Hepatocyte (in vitro differentiated cells): ENCODE data around the gene COA8.

Experiments
- EZH2 ChIP-seq: fragments of 200-600 bp; sonication (generic); IDR thresholded peaks from 2 replicates; pipeline ENCODE4 v1.6.1; 2016; ENCODE audit warnings: antibody characterized with exemption, mild to moderate bottlenecking, borderline replicate concordance
- EZH2phosphoT487 ChIP-seq: fragments of 200-600 bp; sonication (generic); IDR thresholded peaks from one replicate; pipeline ENCODE4 v1.6.1; 2018; ENCODE audit warnings: antibody characterized with exemption, mild to moderate bottlenecking, low read depth, moderate library complexity; ENCODE audit not compliant: unreplicated experiment, severe bottlenecking
- TF ChIP-seq, protein P1 (sequence below): fragments of 200-600 bp; sonication (generic); IDR thresholded peaks from 2 replicates; pipeline ENCODE4 v1.5.1; 2016; ENCODE audit warnings: antibody characterized with exemption, mild to moderate bottlenecking; ENCODE audit not compliant: poor library complexity

DNA sequence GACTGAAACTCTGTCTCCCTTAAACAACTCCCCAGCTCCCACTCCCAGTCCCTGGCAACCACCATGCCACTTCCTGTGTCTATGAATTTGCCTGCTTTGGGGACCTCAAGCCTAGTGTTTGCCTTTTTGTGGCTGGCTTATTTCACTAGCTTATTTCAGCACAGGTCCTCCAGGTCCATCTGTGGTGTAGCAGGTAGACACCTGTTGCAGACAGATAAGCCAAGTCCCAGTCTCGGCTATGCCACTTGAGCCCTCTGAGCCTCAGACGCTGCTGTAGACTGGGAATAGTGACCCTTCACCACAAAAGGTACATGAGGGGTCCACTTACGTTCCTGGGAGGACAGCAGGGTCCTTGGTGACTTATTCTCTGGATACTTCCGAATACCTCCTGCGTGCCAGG, 41.9 kb downstream of the COA8 start:
- TF ChIP-seq EZH2 = no peak
- TF ChIP-seq, protein P1, sequence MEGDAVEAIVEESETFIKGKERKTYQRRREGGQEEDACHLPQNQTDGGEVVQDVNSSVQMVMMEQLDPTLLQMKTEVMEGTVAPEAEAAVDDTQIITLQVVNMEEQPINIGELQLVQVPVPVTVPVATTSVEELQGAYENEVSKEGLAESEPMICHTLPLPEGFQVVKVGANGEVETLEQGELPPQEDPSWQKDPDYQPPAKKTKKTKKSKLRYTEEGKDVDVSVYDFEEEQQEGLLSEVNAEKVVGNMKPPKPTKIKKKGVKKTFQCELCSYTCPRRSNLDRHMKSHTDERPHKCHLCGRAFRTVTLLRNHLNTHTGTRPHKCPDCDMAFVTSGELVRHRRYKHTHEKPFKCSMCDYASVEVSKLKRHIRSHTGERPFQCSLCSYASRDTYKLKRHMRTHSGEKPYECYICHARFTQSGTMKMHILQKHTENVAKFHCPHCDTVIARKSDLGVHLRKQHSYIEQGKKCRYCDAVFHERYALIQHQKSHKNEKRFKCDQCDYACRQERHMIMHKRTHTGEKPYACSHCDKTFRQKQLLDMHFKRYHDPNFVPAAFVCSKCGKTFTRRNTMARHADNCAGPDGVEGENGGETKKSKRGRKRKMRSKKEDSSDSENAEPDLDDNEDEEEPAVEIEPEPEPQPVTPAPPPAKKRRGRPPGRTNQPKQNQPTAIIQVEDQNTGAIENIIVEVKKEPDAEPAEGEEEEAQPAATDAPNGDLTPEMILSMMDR = no peak
- no peak for TF ChIP-seq EZH2phosphoT487
